Uterus (tissue), 4 donors: ENCODE results near the gene EPHA5. TPM values are rescaled to one million over a fixed set of nuclear protein-coding genes. Genes with fewer than 3 reads are reported as not detected.

ENCODE experiments used
- DNase-seq, 2 donors: peaks; one replicate each; pipeline ENCODE4 v3.0.0-alpha.2; 2019 to 2020
- H3K27ac ChIP-seq, 2 donors: fragments of 200-600 bp; sonication (generic); 1 replicate in 1 of 2; 2 replicates in 1 of 2; pipeline ENCODE4 v1.5.1; 2016 to 2018
- H3K27me3 ChIP-seq, 2 donors: fragments of 200-600 bp; sonication (generic); one replicate each; pipeline ENCODE4 v1.5.1; 2018 to 2019; ENCODE audit warnings: control low read depth in 1 of 2
- H3K36me3 ChIP-seq, 2 donors: fragments of 200-600 bp; sonication (generic); one replicate each; pipeline ENCODE4 v1.5.1; 2019; ENCODE audit warnings: control low read depth in 1 of 2
- H3K4me1 ChIP-seq, 2 donors: fragments of 200-600 bp; sonication (generic); one replicate each; pipeline ENCODE4 v1.5.1; 2018 to 2019; ENCODE audit warnings: control low read depth in 1 of 2
- H3K4me3 ChIP-seq, 2 donors: fragments of 200-600 bp; sonication (generic); 1 replicate in 1 of 2; 2 replicates in 1 of 2; pipeline ENCODE4 v1.5.1; 2018 to 2019; ENCODE audit warnings: mild to moderate bottlenecking in 1 of 2
- H3K9me3 ChIP-seq, 2 donors: fragments of 200-600 bp; sonication (generic); one replicate each; pipeline ENCODE4 v1.5.1; 2019; ENCODE audit warnings: control low read depth in 1 of 2
- CTCF ChIP-seq, 4 experiments: fragments of 200-600 bp in 2 of 4; fragments of 450-650 bp in 2 of 4; sonication (generic) in 2 of 4; IDR thresholded peaks; one replicate each; pipeline ENCODE4 v1.5.1; 2016 to 2019; ENCODE audit warnings: antibody characterized with exemption in 4 of 4, mild to moderate bottlenecking in 2 of 4, moderate library complexity in 1 of 4
- POLR2A ChIP-seq, 2 donors: fragments of 450-650 bp; IDR thresholded peaks; one replicate each; pipeline ENCODE4 v1.6.1; 2016; ENCODE audit warnings: antibody characterized with exemption in 2 of 2, mild to moderate bottlenecking in 1 of 2, moderate library complexity in 1 of 2
- intact Hi-C: fragments of 100-400 bp; cut with DNase I; formaldehyde crosslinking; loops from one replicate; pipeline ENCODE4 v1.15.1; 2023; ENCODE audit warnings: low total_unique reads
- total RNA-seq, 4 donors: library from RNA; depleted of rRNA in 3 of 4; stranded (reverse); fragments of >200 nt in 3 of 4; gene quantifications; one replicate each; pipeline versions ENCODE4 v1.1.0 to v1.2.4, GENCODE V29; 2014 to 2023
- donor health status: DM: yes; HTN: yes; CAD: no.

The EPHA5 gene
- total RNA-seq, 4 donors from 2014 or later: 1.2 to 10.4 TPM; not detected in 2

GRCh38 chr4:65367306-65367705 lies 303.0 kb downstream of the EPHA5 start:
- no peaks in the 10 kb centered on the region for H3K4me1 ChIP-seq
- no peaks in the 10 kb centered on the region for H3K36me3 ChIP-seq
- intact Hi-C loops: no loop called here

DNA sequence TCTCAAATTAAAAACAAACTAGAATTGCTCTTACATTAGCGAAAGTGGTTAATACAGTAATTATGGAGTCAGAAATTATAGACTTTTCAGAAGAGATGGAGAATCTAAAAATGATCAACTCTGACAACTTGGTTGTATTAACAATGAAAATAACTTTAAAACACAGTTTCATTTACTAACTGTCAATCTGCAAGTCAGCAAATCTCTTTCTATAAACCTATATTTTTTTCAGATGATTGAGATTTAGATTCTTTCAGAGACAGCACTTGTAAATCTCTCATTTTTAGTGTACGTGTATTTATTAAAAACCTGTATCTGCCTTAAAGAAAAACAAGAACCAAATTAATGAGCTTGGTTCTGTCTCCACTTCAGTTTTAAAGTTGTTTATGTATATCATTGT lies 311.4 kb downstream of the EPHA5 start:
- Histone ChIP-seq H3K27ac (no peak overlapping the region), H3K4me3 (no peak overlapping the region), H3K27me3 (no peaks in the 10 kb centered on the region), H3K9me3 (no peaks in the 10 kb centered on the region), H3K36me3 (peaks cover 0 to 5% of the 10 kb centered on the region in 2 donors), H3K4me1 (no peaks in the 10 kb centered on the region)
- no peak for DNase-seq
- TF ChIP-seq CTCF (IDR thresholded peaks at IDR 0.05): no peak
- TF ChIP-seq POLR2A (IDR thresholded peaks at IDR 0.05): no peak
- intact Hi-C loops: no loop called here

More at GRCh38 chr4:65367306-65367705, 303.0 kb downstream of the EPHA5 start:
- H3K4me3 ChIP-seq: no peak overlapping the region
- no peak overlapping the region for H3K27ac ChIP-seq
- TF ChIP-seq CTCF (IDR thresholded peaks at IDR 0.05) (no peak), POLR2A (IDR thresholded peaks at IDR 0.05) (no peak)
- no peaks in the 10 kb centered on the region for H3K27me3 ChIP-seq
- DNase-seq: no peak
- no peaks in the 10 kb centered on the region for H3K9me3 ChIP-seq

DNA sequence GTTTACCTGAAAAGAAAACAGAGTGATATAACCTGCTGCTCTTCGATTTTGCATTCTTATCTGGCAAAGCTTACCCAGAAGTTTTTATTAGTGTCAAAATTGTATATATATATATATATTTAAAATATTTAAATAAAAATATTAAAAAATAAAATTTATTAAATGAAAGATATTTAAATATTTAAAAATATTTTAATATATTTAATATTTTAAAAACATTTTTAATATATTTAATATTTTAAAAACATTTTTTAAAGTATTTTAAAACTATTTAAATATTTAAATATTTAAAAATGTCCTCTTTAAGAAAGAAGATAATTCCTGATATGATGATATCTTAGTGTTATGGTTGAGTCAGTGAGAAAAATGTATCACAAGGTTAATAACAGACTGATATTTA lies 317.2 kb downstream of the EPHA5 start:
- peaks cover 0 to 5% of the 10 kb centered on the region in 2 donors for H3K36me3 ChIP-seq
- H3K4me1 ChIP-seq: no peaks in the 10 kb centered on the region
- H3K4me3 ChIP-seq: no peak overlapping the region
- H3K27ac ChIP-seq: no peak overlapping the region
- H3K9me3 ChIP-seq: no peaks in the 10 kb centered on the region
- DNase-seq: no peak
- intact Hi-C loops: no loop called here
- H3K27me3 ChIP-seq: no peaks in the 10 kb centered on the region
- no peak for TF ChIP-seq CTCF (IDR thresholded peaks at IDR 0.05)

- Histone ChIP-seq H3K4me3 (no peak overlapping the region), H3K9me3 (no peaks in the 10 kb centered on the region), H3K4me1 (no peaks in the 10 kb centered on the region), H3K27me3 (no peaks in the 10 kb centered on the region), H3K36me3 (no peaks in the 10 kb centered on the region), H3K27ac (no peak overlapping the region)
- intact Hi-C loops: no loop called here
- TF ChIP-seq POLR2A (IDR thresholded peaks at IDR 0.05): no peak
- TF ChIP-seq CTCF (IDR thresholded peaks at IDR 0.05): no peak
- DNase-seq: no peak
Measured at GRCh38 chr4:65344278-65344825, 325.9 kb downstream of the EPHA5 start.

- Histone ChIP-seq H3K4me1 (no peaks in the 10 kb centered on the region), H3K9me3 (no peaks in the 10 kb centered on the region), H3K36me3 (no peaks in the 10 kb centered on the region), H3K4me3 (no peak overlapping the region), H3K27ac (no peak overlapping the region), H3K27me3 (no peaks in the 10 kb centered on the region)
- DNase-seq: no peak
- TF ChIP-seq CTCF (IDR thresholded peaks at IDR 0.05): no peak
- TF ChIP-seq POLR2A (IDR thresholded peaks at IDR 0.05): no peak
- intact Hi-C loops: no loop called here
Measured at GRCh38 chr4:65343342-65343741, 326.9 kb downstream of the EPHA5 start.
